Erythroblast (primary cell): ENCODE data around the gene NOL3.

Experiments used
- DNase-seq, 2 experiments: peaks; one replicate each; lab custom pipeline; 2025; lab: John Stamatoyannopoulos, UW
- GATA1 ChIP-seq: IDR thresholded peaks from 2 replicates; pipeline ENCODE4 v1.6.1; 2011; ENCODE audit warnings: low read depth, mild to moderate bottlenecking, control low read depth, low read length, moderate library complexity
- POLR2A ChIP-seq: IDR thresholded peaks from 2 replicates; pipeline ENCODE4 v1.6.1; 2011; ENCODE audit warnings: mild to moderate bottlenecking, low read length

The NOL3 gene

GRCh38 chr16:67149276-67150046 lies 20.9 kb upstream of the NOL3 start:
- TF ChIP-seq GATA1 (no peak), POLR2A (no peak)
- no peak for DNase-seq

DNA sequence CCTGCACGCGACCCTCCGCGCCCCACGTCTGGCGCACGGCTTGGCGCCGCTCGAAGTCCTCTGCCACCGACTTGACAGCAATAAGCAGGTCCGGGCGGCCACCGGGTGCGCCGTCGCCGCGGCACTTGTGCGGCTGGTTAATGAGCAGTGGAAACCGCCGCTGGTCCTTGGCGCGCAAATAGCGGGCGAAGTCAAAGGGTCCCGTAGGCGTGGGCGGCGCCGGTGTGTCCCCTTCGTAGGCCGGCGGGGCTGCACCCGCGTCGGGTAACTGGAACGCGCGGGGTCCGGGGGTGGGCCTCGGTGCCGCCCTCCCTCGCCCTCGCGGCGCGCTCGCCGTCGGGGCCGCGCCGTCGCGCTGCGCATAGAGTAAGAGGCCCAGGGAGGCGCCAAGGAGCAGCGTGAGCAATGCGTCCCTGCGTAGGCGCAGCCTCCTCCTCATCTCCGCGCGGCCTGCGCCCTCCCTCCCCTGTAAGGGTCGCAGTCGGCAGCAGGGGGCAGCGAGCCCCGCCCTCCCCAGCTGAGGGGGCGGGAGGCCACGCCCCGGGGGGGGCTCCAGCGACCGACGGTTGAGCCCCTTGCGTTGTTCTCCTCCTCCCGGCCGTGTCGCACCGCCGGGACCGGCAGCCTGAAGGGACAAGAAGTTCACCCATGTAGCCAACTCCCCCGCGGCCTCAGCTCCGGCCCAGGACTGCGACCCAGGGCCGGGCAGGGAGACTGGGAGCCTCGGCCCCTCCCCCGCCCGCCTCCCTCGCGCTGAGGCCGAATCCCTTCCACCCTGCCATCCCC lies 20.1 kb upstream of the NOL3 start:
- DNase-seq = peak; percentile 64 to 69
- TF ChIP-seq GATA1 = no peak
- TF ChIP-seq POLR2A = no peak

GRCh38 chr16:67150833-67151396 lies 19.4 kb upstream of the NOL3 start, which contains the start of gene B3GNT9:
Gene B3GNT9 (minus strand): TSS chr16:67150998. CDS start chr16:67150485, 513 bp downstream.
- TF ChIP-seq POLR2A = no peak
- no peak for TF ChIP-seq GATA1
- peak in 1 of 2 experiments; percentile 35 for DNase-seq

GRCh38 chr16:67151431-67152097 lies 18.8 kb upstream of the NOL3 start:
- TF ChIP-seq POLR2A (no peak), GATA1 (no peak)
- DNase-seq = peak in 1 of 2 experiments; percentile 19

DNA sequence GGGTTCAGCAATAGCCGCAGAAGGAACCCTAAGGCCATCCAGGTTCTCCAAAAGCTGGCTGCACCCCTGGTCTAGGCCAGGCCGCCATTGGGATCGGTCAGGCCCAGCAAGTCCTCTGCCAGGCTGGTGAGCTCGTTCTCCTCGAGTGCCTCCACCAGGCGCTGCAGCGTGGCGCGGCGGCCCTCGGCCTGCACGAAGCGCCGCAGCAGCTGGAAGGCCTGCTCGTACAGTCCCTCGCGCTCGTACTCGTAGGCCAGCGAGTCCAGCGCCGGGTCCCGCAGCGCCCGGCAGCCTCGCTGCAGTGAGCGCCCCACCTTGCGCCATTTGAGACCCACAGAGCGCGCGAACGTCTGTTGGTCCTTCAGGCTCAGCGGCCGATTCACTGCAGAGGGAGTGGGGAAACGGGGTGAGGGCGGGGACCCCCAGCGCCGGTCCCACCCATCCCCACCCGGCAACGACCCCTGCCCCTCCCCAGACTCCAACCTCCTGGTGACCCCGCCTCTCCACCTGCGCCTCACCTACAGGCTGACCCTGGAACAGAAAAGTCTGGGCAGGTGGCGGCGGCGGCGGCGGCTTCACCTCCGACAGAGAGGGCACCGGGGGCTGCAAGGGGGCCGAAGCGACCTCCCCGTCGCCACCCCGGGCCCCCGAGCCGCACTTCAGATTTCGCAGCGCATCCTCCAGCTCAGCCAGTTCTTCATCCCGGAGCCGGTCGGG lies 15.6 kb upstream of the NOL3 start:
- no peak for TF ChIP-seq POLR2A
- no peak for TF ChIP-seq GATA1
- DNase-seq = no peak

GRCh38 chr16:67155295-67156142 lies 14.8 kb upstream of the NOL3 start:
- DNase-seq = peak; percentile 80 to 89
- TF ChIP-seq POLR2A (no peak), GATA1 (no peak)

GRCh38 chr16:67156143-67156844 lies 14.0 kb upstream of the NOL3 start:
- TF ChIP-seq GATA1 = no peak
- DNase-seq = no peak

GRCh38 chr16:67157106-67157748 lies 13.1 kb upstream of the NOL3 start:
- TF ChIP-seq GATA1 (no peak), POLR2A (no peak)
- no peak for DNase-seq

DNA sequence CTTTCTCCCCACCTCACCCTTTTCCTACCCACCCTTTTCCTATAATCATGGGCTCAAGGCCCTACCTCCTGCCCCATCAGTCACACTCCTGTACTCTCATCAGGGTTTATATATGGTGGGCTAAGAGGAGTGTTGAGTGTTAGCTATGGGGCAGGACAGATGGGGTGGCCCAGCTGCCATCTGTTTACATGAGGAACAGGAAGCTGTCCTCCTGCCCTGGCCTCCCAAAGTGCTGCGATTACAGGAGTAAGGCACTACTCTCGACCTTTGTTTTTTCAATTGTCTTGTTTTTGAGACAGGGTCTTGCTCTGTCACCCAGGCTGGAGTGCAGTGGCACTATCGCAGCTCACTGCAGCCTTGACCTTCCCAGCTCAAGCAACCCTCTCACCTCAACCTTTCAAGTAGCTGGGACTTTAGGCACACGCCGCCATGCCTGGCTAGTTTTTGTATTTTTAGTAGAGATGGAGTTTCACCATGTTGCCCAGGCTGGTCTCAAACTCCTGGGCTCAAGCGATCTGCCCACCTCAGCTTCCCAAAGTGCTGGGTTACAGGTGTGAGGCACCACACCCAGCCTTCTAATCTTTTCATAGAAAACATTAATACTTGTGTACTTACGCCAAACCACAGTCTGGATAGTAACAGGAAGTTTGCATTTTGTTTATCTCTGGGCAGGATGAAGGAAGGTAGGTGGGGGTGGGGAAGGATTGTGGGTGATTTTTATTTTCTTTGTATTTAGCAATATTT lies 12.3 kb upstream of the NOL3 start:
- DNase-seq = no peak
- TF ChIP-seq GATA1 = no peak
- no peak for TF ChIP-seq POLR2A

GRCh38 chr16:67158637-67159600 lies 11.4 kb upstream of the NOL3 start:
- TF ChIP-seq POLR2A (no peak), GATA1 (no peak)
- peak; percentile 42 to 55 for DNase-seq
